ENCODE data around the gene TF. TPM values are rescaled to one million over a fixed set of nuclear protein-coding genes. Genes with fewer than 3 reads are reported as not detected.

TF gene
- total and polyA plus RNA-seq, 5 experiments from 2014 or later, result 0.34 to 0.78 (median 0.63) TPM; not detected in 2

GRCh38 chr3:133805384-133805701 is 59.1 kb downstream of the TF start:
- H3K27me3 Mint-ChIP-seq, result peaks cover 0 to 11% (median 3%) of the 10 kb centered on the region in 5 donors
- POLR2A ChIA-PET, result no interaction called here

GRCh38 chr3:133805702-133806475 is 59.7 kb downstream of the TF start, which contains the start of gene SRPRB:
Gene SRPRB (plus strand): TSS chr3:133805815. CDS start chr3:133805849, 34 bp downstream.
- peaks cover 0 to 7% (median 3%) of the 10 kb centered on the region in 5 donors for H3K27me3 Mint-ChIP-seq
- POLR2A ChIA-PET, result no interaction called here

More at GRCh38 chr3:133805384-133805701, 59.1 kb downstream of the TF start:
- no peak for ATAC-seq
- H3K4me3 Mint-ChIP-seq, result peak overlapping the region; percentile 92 to 99 (median 96)
- peaks cover 6 to 41% (median 28%) of the 10 kb centered on the region in 4 donors for H3K4me1 Mint-ChIP-seq
- H3K27ac Mint-ChIP-seq, result peak overlapping the region; percentile 85 to 99 (median 97)
- DNase-seq, result no peak
- H3K36me3 Mint-ChIP-seq, result peaks cover 0 to 25% (median 6%) of the 10 kb centered on the region in 3 donors
- H3K9me3 Mint-ChIP-seq, result no peaks in the 10 kb centered on the region

GRCh38 chr3:133812872-133813271 is 66.7 kb downstream of the TF start:
- Mint-ChIP-seq H3K36me3 (peaks cover 11 to 93% (median 19%) of the 10 kb centered on the region in 3 donors), H3K4me1 (peaks cover 12 to 44% (median 23%) of the 10 kb centered on the region in 4 donors), H3K27ac (peak overlapping the region in 3 of 10 donors; percentile 37 to 72 (median 54)), H3K9me3 (no peaks in the 10 kb centered on the region), H3K4me3 (no peak overlapping the region), H3K27me3 (no peaks in the 10 kb centered on the region)
- DNase-seq (no peak), ATAC-seq (no peak)
- POLR2A ChIA-PET, result no interaction called here

More at GRCh38 chr3:133805702-133806475, 59.7 kb downstream of the TF start, which contains the start of gene SRPRB:
- DNase-seq, result peak; percentile 92 to 98 (median 95)
- Mint-ChIP-seq H3K9me3 (no peaks in the 10 kb centered on the region), H3K27ac (peak within 1 kb of the TSS; percentile 85 to 99 (median 97)), H3K4me1 (peaks cover 6 to 45% (median 30%) of the 10 kb centered on the region in 4 donors), H3K36me3 (peaks cover 0 to 29% (median 10%) of the 10 kb centered on the region in 3 donors), H3K4me3 (peak within 1 kb of the TSS; percentile 92 to 99 (median 96))
- peak; percentile 95 to 97 for ATAC-seq

GRCh38 chr3:133815386-133815785 is 69.2 kb downstream of the TF start:
- Mint-ChIP-seq H3K36me3 (peaks cover 11 to 90% (median 22%) of the 10 kb centered on the region in 3 donors), H3K27ac (peak overlapping the region in 2 of 10 donors; percentile 2 to 36), H3K9me3 (no peaks in the 10 kb centered on the region), H3K27me3 (no peaks in the 10 kb centered on the region), H3K4me1 (peaks cover 3 to 29% (median 20%) of the 10 kb centered on the region in 4 donors), H3K4me3 (no peak overlapping the region)
- ATAC-seq, result no peak
- DNase-seq, result no peak
- POLR2A ChIA-PET, result no interaction called here

GRCh38 chr3:133820129-133820528 is 73.9 kb downstream of the TF start:
- no peak for ATAC-seq
- H3K4me3 Mint-ChIP-seq, result no peak overlapping the region
- no peak for DNase-seq
- peaks cover 0 to 7% (median 2%) of the 10 kb centered on the region in 4 donors for H3K4me1 Mint-ChIP-seq
- POLR2A ChIA-PET, result no interaction called here
- no peaks in the 10 kb centered on the region for H3K9me3 Mint-ChIP-seq
- H3K27ac Mint-ChIP-seq, result peak overlapping the region in 1 of 10 donors; percentile 51
- H3K27me3 Mint-ChIP-seq, result no peaks in the 10 kb centered on the region
- H3K36me3 Mint-ChIP-seq, result peaks cover 0 to 89% (median 24%) of the 10 kb centered on the region in 3 donors

- peaks cover 0 to 4% (median 0%) of the 10 kb centered on the region in 4 donors for H3K4me1 Mint-ChIP-seq
- peak overlapping the region in 1 of 10 donors; percentile 48 for H3K27ac Mint-ChIP-seq
- DNase-seq, result no peak
Observed at GRCh38 chr3:133820889-133821675, 74.9 kb downstream of the TF start.

GRCh38 chr3:133821767-133822638 is 75.8 kb downstream of the TF start:
- H3K4me1 Mint-ChIP-seq, result peaks cover 0 to 4% (median under 1%) of the 10 kb centered on the region in 4 donors
- peak overlapping the region in 4 of 10 donors; percentile 13 to 60 (median 24) for H3K27ac Mint-ChIP-seq
- no peak for DNase-seq
- no peaks in the 10 kb centered on the region for H3K9me3 Mint-ChIP-seq
- no peak overlapping the region for H3K4me3 Mint-ChIP-seq
- POLR2A ChIA-PET, result no interaction called here
- no peaks in the 10 kb centered on the region for H3K27me3 Mint-ChIP-seq
- peaks cover 0 to 84% (median 22%) of the 10 kb centered on the region in 3 donors for H3K36me3 Mint-ChIP-seq
- ATAC-seq, result no peak

More at GRCh38 chr3:133820889-133821675, 74.9 kb downstream of the TF start:
- POLR2A ChIA-PET, result no interaction called here
- Mint-ChIP-seq H3K9me3 (no peaks in the 10 kb centered on the region), H3K27me3 (no peaks in the 10 kb centered on the region), H3K36me3 (peaks cover 0 to 87% (median 23%) of the 10 kb centered on the region in 3 donors), H3K4me3 (no peak overlapping the region)
- no peak for ATAC-seq

GRCh38 chr3:133824961-133825485 is 78.8 kb downstream of the TF start:
- Mint-ChIP-seq H3K36me3 (peaks cover 0 to 63% (median 18%) of the 10 kb centered on the region in 3 donors), H3K4me1 (peaks cover 0 to 4% (median under 1%) of the 10 kb centered on the region in 4 donors)

GRCh38 chr3:133825969-133826727 is 80.0 kb downstream of the TF start:
- no peak for DNase-seq
- peak overlapping the region in 1 of 10 donors; percentile 52 for H3K27ac Mint-ChIP-seq
- POLR2A ChIA-PET, result no interaction called here
- peaks cover 0 to 51% (median 17%) of the 10 kb centered on the region in 3 donors for H3K36me3 Mint-ChIP-seq
- H3K4me1 Mint-ChIP-seq, result peaks cover 0 to 8% (median under 1%) of the 10 kb centered on the region in 4 donors
- H3K4me3 Mint-ChIP-seq, result no peak overlapping the region
- H3K9me3 Mint-ChIP-seq, result no peaks in the 10 kb centered on the region
- no peak for ATAC-seq
- no peaks in the 10 kb centered on the region for H3K27me3 Mint-ChIP-seq

More at GRCh38 chr3:133824961-133825485, 78.8 kb downstream of the TF start:
- POLR2A ChIA-PET, result no interaction called here
- H3K27ac Mint-ChIP-seq, result no peak overlapping the region
- no peaks in the 10 kb centered on the region for H3K9me3 Mint-ChIP-seq
- H3K4me3 Mint-ChIP-seq, result no peak overlapping the region
- ATAC-seq (no peak), DNase-seq (no peak)
- no peaks in the 10 kb centered on the region for H3K27me3 Mint-ChIP-seq

GRCh38 chr3:133827136-133827535 is 80.9 kb downstream of the TF start:
- DNase-seq (no peak), ATAC-seq (no peak)
- Mint-ChIP-seq H3K4me1 (peaks cover 0 to 8% (median under 1%) of the 10 kb centered on the region in 4 donors), H3K36me3 (peaks cover 0 to 42% (median 17%) of the 10 kb centered on the region in 3 donors), H3K4me3 (no peak overlapping the region), H3K9me3 (no peaks in the 10 kb centered on the region), H3K27ac (peak overlapping the region in 1 of 10 donors; percentile 15), H3K27me3 (no peaks in the 10 kb centered on the region)
- POLR2A ChIA-PET, result no interaction called here

- H3K9me3 Mint-ChIP-seq, result no peaks in the 10 kb centered on the region
- H3K27ac Mint-ChIP-seq, result peak overlapping the region in 1 of 10 donors; percentile 75
- no peak for ATAC-seq
Observed at GRCh38 chr3:133827684-133828083, 81.5 kb downstream of the TF start.

More at GRCh38 chr3:133827684-133828083, 81.5 kb downstream of the TF start:
- Mint-ChIP-seq H3K36me3 (peaks cover 0 to 36% (median 14%) of the 10 kb centered on the region in 3 donors), H3K4me1 (peaks cover 0 to 8% (median under 1%) of the 10 kb centered on the region in 4 donors), H3K4me3 (no peak overlapping the region), H3K27me3 (no peaks in the 10 kb centered on the region)
- no peak for DNase-seq
- POLR2A ChIA-PET, result no interaction called here
